ENCODE data around the gene TGFB1I1.

GRCh38 chr16:31507929-31508705, 36.2 kb downstream of the TGFB1I1 start, which contains the start of gene RUSF1:
- TF ChIP-seq, protein P1, sequence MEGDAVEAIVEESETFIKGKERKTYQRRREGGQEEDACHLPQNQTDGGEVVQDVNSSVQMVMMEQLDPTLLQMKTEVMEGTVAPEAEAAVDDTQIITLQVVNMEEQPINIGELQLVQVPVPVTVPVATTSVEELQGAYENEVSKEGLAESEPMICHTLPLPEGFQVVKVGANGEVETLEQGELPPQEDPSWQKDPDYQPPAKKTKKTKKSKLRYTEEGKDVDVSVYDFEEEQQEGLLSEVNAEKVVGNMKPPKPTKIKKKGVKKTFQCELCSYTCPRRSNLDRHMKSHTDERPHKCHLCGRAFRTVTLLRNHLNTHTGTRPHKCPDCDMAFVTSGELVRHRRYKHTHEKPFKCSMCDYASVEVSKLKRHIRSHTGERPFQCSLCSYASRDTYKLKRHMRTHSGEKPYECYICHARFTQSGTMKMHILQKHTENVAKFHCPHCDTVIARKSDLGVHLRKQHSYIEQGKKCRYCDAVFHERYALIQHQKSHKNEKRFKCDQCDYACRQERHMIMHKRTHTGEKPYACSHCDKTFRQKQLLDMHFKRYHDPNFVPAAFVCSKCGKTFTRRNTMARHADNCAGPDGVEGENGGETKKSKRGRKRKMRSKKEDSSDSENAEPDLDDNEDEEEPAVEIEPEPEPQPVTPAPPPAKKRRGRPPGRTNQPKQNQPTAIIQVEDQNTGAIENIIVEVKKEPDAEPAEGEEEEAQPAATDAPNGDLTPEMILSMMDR (IDR thresholded peaks at IDR 0.05; ENCODE audit: low read length): no peak
- TF ChIP-seq EZH2 (IDR thresholded peaks at IDR 0.05; ENCODE audit: borderline replicate concordance, low read length): no peak

All from OCI-LY1 (cell line).